Ascending aorta (tissue), 2 donors: ENCODE results near the gene VWF. TPM values are rescaled to one million over a fixed set of nuclear protein-coding genes. Genes with fewer than 3 reads are reported as not detected.
A peak's percentile ranks its signal among the peaks of the same experiment; 100 is the strongest.
"Not testable (repeated sequence)": the region's sequence is repeated elsewhere in the genome, so short reads cannot be mapped to it uniquely, and the experiment has no call there.

Experiments
- DNase-seq, 2 donors: peaks; one replicate each; pipeline ENCODE4 v3.0.0-alpha.2; 2019; ENCODE audit warnings: low spot score in 2 of 2
- H3K27ac ChIP-seq, 2 donors: fragments of 200-600 bp; sonication (generic); one replicate each; pipeline ENCODE4 v1.5.1; 2016 to 2017; ENCODE audit warnings: mild to moderate bottlenecking in 1 of 2
- H3K27me3 ChIP-seq: fragments of 200-600 bp; sonication (generic); one replicate; pipeline ENCODE4 v1.5.1; 2017
- H3K36me3 ChIP-seq, 2 donors: fragments of 200-600 bp; sonication (generic); one replicate each; pipeline ENCODE4 v1.5.1; 2016
- H3K4me1 ChIP-seq, 2 donors: fragments of 200-600 bp; sonication (generic); one replicate each; pipeline ENCODE4 v1.5.1; 2016 to 2017; ENCODE audit warnings: mild to moderate bottlenecking in 1 of 2
- H3K4me3 ChIP-seq, 2 donors: fragments of 200-600 bp; sonication (generic); one replicate each; pipeline ENCODE4 v1.5.1; 2016 to 2017; ENCODE audit warnings: mild to moderate bottlenecking in 1 of 2
- H3K9me3 ChIP-seq, 2 donors: fragments of 200-600 bp; sonication (generic); one replicate each; pipeline ENCODE4 v1.5.1; 2016
- CTCF ChIP-seq, 3 experiments: fragments of 200-600 bp in 2 of 3; fragments of 450-650 bp in 1 of 3; sonication (generic) in 2 of 3; IDR thresholded peaks; one replicate each; pipeline ENCODE4 v1.5.1; 2016 to 2019; ENCODE audit warnings: antibody characterized with exemption in 3 of 3, mild to moderate bottlenecking in 1 of 3, moderate library complexity in 1 of 3
- intact Hi-C: fragments of 100-400 bp; cut with DNase I; formaldehyde crosslinking; loops from one replicate; pipeline ENCODE4 v1.15.1; 2023
- total RNA-seq: library from RNA; depleted of rRNA; stranded (reverse); fragments of >200 nt; gene quantifications from one replicate; pipeline ENCODE4 v1.1.0, GENCODE V29; 2016

Gene VWF
- total RNA-seq, 1 donor from 2014 or later, result 1,026 TPM

DNA sequence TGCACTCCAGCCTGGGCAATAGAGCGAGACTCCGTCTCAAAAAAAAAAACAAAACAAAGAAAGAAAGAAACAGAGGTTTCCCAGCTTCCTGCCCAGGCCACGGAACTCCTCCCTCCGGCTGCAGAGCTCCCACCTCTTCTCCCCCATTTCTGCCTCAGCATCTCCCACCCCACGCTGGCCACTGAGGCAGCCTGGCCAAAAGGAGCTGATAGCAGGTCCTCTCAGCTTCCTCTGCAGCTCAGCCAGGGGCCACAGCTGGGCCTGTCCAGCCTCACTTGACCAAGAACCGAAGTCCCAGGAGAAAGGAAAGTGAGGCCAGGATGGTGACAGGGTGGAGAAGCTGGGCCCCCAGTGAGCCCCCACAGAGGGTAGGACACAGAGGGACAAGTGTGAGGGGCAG lies 42.3 kb upstream of the VWF start:
- H3K27ac ChIP-seq, result peak overlapping the region; percentile 93 to 98
- DNase-seq, result no peak
- intact Hi-C loops, result loop anchor here (1.0 to 5.0 kb wide), 2 partner anchors 15 to 75 kb away; no protein-coding TSS in a partner anchor

GRCh38 chr12:6165395-6165794 lies 40.9 kb upstream of the VWF start:
- Histone ChIP-seq H3K4me1 (peaks cover 9 to 31% of the 10 kb centered on the region in 2 donors), H3K36me3 (no peaks in the 10 kb centered on the region), H3K27ac (peak overlapping the region in 1 of 2 donors; percentile 93), H3K4me3 (no peak overlapping the region), H3K9me3 (no peaks in the 10 kb centered on the region), H3K27me3 (no peaks in the 10 kb centered on the region)
- no peak for TF ChIP-seq CTCF (IDR thresholded peaks at IDR 0.05)
- no peak for DNase-seq
- intact Hi-C loops, result loop anchor here (5.0 kb wide), 1 partner anchor 73 kb away; no protein-coding TSS in a partner anchor

More for the DNA sequence above, 42.3 kb upstream of the VWF start:
- Histone ChIP-seq H3K27me3 (no peaks in the 10 kb centered on the region), H3K4me3 (no peak overlapping the region), H3K9me3 (no peaks in the 10 kb centered on the region), H3K36me3 (no peaks in the 10 kb centered on the region), H3K4me1 (peaks cover 9 to 31% of the 10 kb centered on the region in 2 donors)
- TF ChIP-seq CTCF (IDR thresholded peaks at IDR 0.05), result no peak

- no peak for TF ChIP-seq CTCF (IDR thresholded peaks at IDR 0.05)
- Histone ChIP-seq H3K27me3 (no peaks in the 10 kb centered on the region), H3K4me1 (peaks cover 9 to 29% of the 10 kb centered on the region in 2 donors), H3K36me3 (no peaks in the 10 kb centered on the region), H3K4me3 (no peak overlapping the region), H3K27ac (no peak overlapping the region), H3K9me3 (no peaks in the 10 kb centered on the region)
- intact Hi-C loops, result no loop called here
- no peak for DNase-seq
Measured at GRCh38 chr12:6163416-6164060, 39.1 kb upstream of the VWF start.

- Histone ChIP-seq H3K4me1 (peaks cover 0 to 7% of the 10 kb centered on the region in 2 donors), H3K36me3 (no peaks in the 10 kb centered on the region), H3K27ac (no peak overlapping the region)
Measured at GRCh38 chr12:6161124-6161882, 36.8 kb upstream of the VWF start.

GRCh38 chr12:6160049-6160649 lies 35.7 kb upstream of the VWF start:
- intact Hi-C loops, H3K36me3 ChIP-seq, H3K4me3 ChIP-seq, H3K4me1 ChIP-seq, H3K27ac ChIP-seq, H3K9me3 ChIP-seq, DNase-seq, H3K27me3 ChIP-seq: not testable (repeated sequence)

More at GRCh38 chr12:6161124-6161882, 36.8 kb upstream of the VWF start:
- DNase-seq, result no peak
- Histone ChIP-seq H3K27me3 (no peaks in the 10 kb centered on the region), H3K9me3 (no peaks in the 10 kb centered on the region), H3K4me3 (no peak overlapping the region)
- intact Hi-C loops, result no loop called here
- TF ChIP-seq CTCF (IDR thresholded peaks at IDR 0.05), result no peak

- H3K4me1 ChIP-seq, H3K27ac ChIP-seq, intact Hi-C loops, H3K9me3 ChIP-seq, H3K27me3 ChIP-seq, H3K4me3 ChIP-seq, H3K36me3 ChIP-seq: not testable (repeated sequence)
- DNase-seq, result peak in 1 of 2 donors; percentile 35
Measured at GRCh38 chr12:6159166-6160011, 34.9 kb upstream of the VWF start.
